ENCODE results near the gene CLDN7. TPM values are rescaled to one million over a fixed set of nuclear protein-coding genes. Genes with fewer than 3 reads are reported as not detected.

CLDN7 gene
- total and polyA plus RNA-seq, 10 donors: 0.74 to 6.6 (median 2.7) TPM

- peak overlapping the region in 7 of 8 donors; percentile 43 to 99 (median 98) for H3K27ac ChIP-seq
- DNase-seq: no peak
- H3K4me3 ChIP-seq: peak overlapping the region; percentile 7 to 99 (median 94)
- TF ChIP-seq CTCF (IDR thresholded peaks at IDR 0.05 in 8 of 11, conservative IDR thresholded peaks at IDR 0.05 in 3 of 11) (no peak), POLR2AphosphoS5 (IDR thresholded peaks at IDR 0.05) (no peak), POLR2A (IDR thresholded peaks at IDR 0.05) (no peak)
- H3K4me1 ChIP-seq: peaks cover 28 to 65% (median 56%) of the 10 kb centered on the region in 6 donors
- H3K9me3 ChIP-seq: no peaks in the 10 kb centered on the region
- H3K27me3 ChIP-seq (replicated peaks in 1 of 7): no peaks in the 10 kb centered on the region
- intact Hi-C loops (cut with DNase I; ENCODE audit: low total_unique reads): no loop called here
- peaks cover 0 to 57% (median 43%) of the 10 kb centered on the region in 6 donors for H3K36me3 ChIP-seq
- 40 to 63% (median 50%) methylated on average over 4 of the region's 4 CpGs for WGBS, 5 donors
These were observed 21.9 kb downstream of the CLDN7 start for GRCh38 chr17:7240375-7240774.

GRCh38 chr17:7239091-7240027 lies 22.9 kb downstream of the CLDN7 start, which contains the start of gene PHF23:
PHF23 (minus strand) TSS chr17:7239457; CDS start chr17:7239279, 178 bp downstream.
- peaks cover 37 to 74% (median 64%) of the 10 kb centered on the region in 6 donors for H3K4me1 ChIP-seq
- H3K4me3 ChIP-seq: peak within 1 kb of the TSS; percentile 88 to 99 (median 96)
- WGBS, 5 donors: 1% methylated on average over 57 to 72 of the region's 72 CpGs
- peak; percentile 99 for DNase-seq
- H3K27ac ChIP-seq: peak within 1 kb of the TSS; percentile 88 to 99 (median 98)
- H3K9me3 ChIP-seq: no peaks in the 10 kb centered on the region
- intact Hi-C loops (cut with DNase I; ENCODE audit: low total_unique reads): no loop called here
- H3K36me3 ChIP-seq: peaks cover 0 to 51% (median 36%) of the 10 kb centered on the region in 6 donors
- H3K27me3 ChIP-seq (replicated peaks in 1 of 7): no peaks in the 10 kb centered on the region
- TF ChIP-seq POLR2A (IDR thresholded peaks at IDR 0.05) (peak in 2 of 3 donors; percentile 31 to 77), CTCF (IDR thresholded peaks at IDR 0.05 in 8 of 11, conservative IDR thresholded peaks at IDR 0.05 in 3 of 11) (peak in 9 of 11 experiments; percentile 1 to 78 (median 56)), POLR2AphosphoS5 (IDR thresholded peaks at IDR 0.05) (peak; percentile 93 to 98 (median 95))

- Histone ChIP-seq H3K4me1 (peaks cover 34 to 70% (median 63%) of the 10 kb centered on the region in 6 donors), H3K36me3 (peaks cover 0 to 43% (median 30%) of the 10 kb centered on the region in 6 donors), H3K4me3 (peak overlapping the region; percentile 88 to 99 (median 96)), H3K9me3 (no peaks in the 10 kb centered on the region), H3K27ac (peak overlapping the region; percentile 88 to 99 (median 96)), H3K27me3 (replicated peaks in 1 of 7) (no peaks in the 10 kb centered on the region)
- WGBS, 5 donors: 1 to 2% (median 2%) methylated on average over 35 to 39 of the region's 39 CpGs
- DNase-seq: no peak
- intact Hi-C loops (cut with DNase I; ENCODE audit: low total_unique reads): no loop called here
- no peak for TF ChIP-seq CTCF (IDR thresholded peaks at IDR 0.05 in 8 of 11, conservative IDR thresholded peaks at IDR 0.05 in 3 of 11)
- TF ChIP-seq POLR2A (IDR thresholded peaks at IDR 0.05): no peak
- no peak for TF ChIP-seq POLR2AphosphoS5 (IDR thresholded peaks at IDR 0.05)
These were observed 23.7 kb downstream of the CLDN7 start for GRCh38 chr17:7238420-7239090.
